C1 segment of cervical spinal cord (tissue), 14 donors: Measurements from ENCODE around the gene BTBD1.
"Not testable (repeated sequence)": the region's sequence is repeated elsewhere in the genome, so short reads cannot be mapped to it uniquely, and the experiment has no call there.

Source experiments
- DNase-seq, 14 donors: peaks; one replicate each; lab custom pipeline; 2025; lab: John Stamatoyannopoulos, UW

Gene BTBD1

GRCh38 chr15:83094583-83094982 is 27.5 kb upstream of the BTBD1 start:
- no peak for DNase-seq

GRCh38 chr15:83092309-83092976 is 25.4 kb upstream of the BTBD1 start:
- DNase-seq = peak in 4 of 14 donors; percentile 6 to 31 (median 25)

DNA sequence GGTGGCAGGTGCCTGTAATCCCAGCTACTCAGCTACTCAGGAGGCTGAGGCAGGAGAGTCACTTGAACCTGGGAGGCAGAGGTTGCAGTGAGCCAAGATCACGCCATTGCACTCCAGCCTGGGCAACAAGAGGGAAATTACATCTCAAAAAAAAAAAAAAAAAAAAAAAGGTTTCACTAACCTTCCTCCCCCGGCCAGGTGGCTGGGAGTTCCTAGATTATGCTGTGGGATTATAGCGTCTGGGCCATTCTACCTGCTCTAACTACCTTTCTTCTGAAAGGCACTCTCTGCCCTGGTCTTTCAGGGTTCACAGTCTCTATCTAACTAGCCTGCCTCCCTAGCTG is 24.9 kb upstream of the BTBD1 start:
- not testable (repeated sequence) for DNase-seq

GRCh38 chr15:83090465-83090864 is 23.4 kb upstream of the BTBD1 start:
- no peak for DNase-seq

GRCh38 chr15:83088876-83089275 is 21.8 kb upstream of the BTBD1 start:
- DNase-seq = no peak

GRCh38 chr15:83087576-83087975 is 20.5 kb upstream of the BTBD1 start:
- DNase-seq = no peak

DNA sequence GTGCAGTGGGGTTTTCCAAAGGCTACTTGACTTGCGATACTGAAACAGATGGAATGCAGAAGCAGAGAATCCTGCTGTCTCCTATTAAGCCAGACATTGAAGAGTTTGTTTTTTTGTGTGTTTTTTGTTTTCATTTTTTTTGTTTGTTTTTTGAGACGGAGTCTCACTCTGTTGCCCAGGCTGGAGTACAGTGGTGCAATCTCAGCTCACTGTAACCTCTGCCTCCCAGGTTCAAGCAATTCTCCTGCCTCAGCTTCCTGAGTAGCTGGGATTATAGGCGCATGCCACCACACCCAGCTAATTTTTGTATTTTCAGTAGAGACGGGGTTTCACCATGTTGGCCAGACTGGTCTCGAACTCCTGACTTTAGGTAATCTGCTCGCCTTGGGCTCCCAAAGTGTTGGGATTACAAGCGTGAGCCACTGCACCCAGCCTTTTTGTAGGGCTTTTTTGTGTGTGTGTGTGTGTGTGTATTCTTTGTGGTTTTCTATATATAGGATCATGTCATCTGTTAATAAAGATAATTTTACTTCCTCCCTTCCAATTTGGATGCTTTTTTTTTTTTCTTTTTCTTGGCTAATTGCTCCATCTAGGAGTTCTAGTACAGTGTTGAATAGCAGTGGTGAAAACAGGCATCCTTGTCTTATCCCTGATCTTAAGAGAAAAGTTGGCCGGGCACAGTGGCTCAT is 19.0 kb upstream of the BTBD1 start:
- not testable (repeated sequence) for DNase-seq

GRCh38 chr15:83085461-83085860 is 18.4 kb upstream of the BTBD1 start:
- DNase-seq = not testable (repeated sequence)

GRCh38 chr15:83082730-83083386 is 15.8 kb upstream of the BTBD1 start:
- DNase-seq = no peak

DNA sequence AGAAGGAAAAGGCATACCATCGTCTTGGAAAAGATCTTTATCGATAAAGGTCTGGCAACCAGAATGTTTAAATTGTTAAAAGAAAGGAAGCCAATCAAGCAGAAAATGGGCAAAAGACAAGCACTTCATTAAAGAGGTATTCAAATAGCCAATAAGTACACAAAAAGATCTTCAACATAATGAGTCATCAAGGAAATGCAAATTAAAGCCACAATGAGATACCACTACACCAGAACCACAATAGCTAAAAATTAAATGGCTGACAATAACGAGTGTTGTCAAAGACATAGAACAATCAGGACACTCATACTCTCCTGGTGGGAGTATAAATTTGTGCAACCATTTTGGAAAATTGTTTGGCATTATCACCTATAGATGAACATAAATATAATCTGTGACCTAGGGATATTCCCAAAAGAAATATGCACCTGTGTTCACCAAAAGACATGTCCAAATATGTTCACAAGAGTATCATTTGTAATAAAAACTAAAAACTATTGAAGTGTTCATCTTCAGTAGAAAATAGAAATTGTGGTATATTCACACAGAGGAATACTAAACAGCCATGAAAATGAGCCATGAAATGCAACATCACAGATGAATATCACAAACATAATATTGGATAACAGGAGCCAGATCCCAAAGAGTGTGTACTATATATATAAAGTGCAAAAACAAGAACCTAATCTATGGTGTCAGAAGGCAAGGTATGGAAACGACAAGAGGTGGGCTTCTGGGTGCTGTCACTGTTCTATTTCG is 14.4 kb upstream of the BTBD1 start:
- DNase-seq = no peak

DNA sequence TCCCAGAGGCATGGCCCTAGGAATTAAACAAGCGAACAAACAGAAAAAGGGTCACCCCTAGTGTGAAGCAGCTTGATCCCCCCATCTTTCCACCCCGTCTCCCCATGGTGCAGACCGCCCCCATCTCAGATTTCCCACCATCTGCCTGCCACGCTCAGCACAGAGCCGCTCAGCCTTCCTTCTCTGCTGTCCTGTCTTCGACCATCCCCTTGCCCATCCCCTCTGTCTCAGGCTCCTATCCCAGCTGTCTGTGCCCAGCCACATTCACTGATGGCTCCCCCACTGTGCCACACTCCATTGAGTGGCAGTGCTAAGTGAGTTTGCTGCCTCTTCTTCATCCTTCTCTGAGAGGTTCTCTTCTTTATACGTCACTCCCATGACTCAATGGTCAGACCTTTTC is 11.7 kb upstream of the BTBD1 start:
- DNase-seq = no peak

GRCh38 chr15:83077491-83078230 is 10.6 kb upstream of the BTBD1 start:
- no peak for DNase-seq

DNA sequence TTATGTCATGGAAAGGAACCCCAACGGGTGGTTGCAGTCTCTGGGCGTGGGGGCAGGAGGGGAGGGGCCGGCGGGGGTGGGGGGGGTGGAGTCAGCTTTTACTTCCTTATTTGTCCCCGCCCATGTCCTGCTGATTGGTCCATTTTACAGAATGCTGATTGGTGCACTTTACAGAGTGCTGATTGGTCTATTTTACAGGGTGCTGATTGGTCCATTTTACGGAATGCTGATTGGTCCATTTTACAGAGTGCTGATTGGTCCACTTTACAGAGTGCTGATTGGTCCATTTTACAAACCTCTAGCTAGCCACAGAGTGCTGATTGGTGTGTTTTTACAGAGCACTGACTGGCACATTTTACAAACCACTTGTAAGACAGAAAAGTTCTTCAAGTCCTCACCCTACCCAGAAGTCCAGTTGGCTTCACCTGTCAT is 2.2 kb upstream of the BTBD1 start:
- not testable (repeated sequence) for DNase-seq

- DNase-seq = no peak
These were observed 1.0 kb upstream of the BTBD1 start for GRCh38 chr15:83068054-83068453.

GRCh38 chr15:83067638-83067962 is 548 bp upstream of the BTBD1 start:
- peak in 1 of 14 donors; percentile 30 for DNase-seq

DNA sequence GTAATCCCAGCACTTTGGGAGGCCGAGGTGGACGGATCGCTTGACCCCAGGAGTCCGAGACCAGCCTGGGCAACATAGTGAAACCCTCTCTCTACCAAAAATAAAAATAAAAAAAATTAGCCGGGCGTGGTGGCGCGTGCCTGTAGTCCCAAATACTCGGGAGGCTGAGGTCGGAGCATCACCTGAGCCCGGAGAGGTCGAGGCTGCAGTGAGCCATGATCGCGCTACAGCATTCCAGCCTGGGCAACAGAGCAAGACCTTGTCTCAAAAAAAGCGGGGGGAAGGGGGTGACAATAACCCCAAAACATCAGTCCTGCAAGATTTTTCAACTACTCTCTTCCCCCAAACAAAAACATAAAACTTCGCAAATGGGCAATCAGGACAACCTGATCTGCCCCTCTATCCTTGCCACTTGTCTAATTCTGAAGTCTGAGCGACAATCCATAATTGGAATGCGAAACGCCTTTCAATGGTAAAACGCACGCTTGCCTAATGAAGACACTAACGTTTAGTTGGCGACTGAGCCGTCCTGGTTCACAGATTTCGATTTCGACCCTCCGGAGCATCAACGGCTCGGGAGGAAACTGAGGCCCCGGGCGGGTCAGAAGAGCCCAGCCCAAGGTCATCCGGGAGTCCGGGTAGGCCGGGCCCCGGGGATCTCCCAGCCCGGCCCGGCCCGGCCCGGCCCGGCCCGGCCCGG is 868 bp downstream of the BTBD1 start:
- DNase-seq = peak in 4 of 14 donors; percentile 10 to 54 (median 40)

- no peak for DNase-seq
These were observed 1.6 kb downstream of the BTBD1 start for GRCh38 chr15:83065431-83065830.

DNA sequence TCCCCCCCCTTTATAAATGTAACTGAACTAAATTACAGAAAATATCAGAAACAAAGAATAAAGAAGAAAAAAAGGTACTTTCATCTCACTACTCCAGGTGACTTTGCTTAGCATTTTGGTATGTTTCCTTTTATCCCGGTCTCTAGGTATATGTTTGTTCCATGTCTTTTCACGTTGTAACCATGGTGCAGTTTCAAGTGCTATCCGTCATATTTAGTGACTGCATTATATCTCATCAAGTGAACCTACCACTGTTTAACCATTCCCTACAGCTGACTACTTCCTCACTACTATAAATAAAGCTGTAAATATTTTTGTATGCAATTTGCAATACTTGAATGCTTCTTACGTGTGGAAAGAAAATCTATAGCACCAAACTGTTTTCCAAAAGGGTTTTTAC is 2.2 kb downstream of the BTBD1 start:
- DNase-seq = no peak

DNA sequence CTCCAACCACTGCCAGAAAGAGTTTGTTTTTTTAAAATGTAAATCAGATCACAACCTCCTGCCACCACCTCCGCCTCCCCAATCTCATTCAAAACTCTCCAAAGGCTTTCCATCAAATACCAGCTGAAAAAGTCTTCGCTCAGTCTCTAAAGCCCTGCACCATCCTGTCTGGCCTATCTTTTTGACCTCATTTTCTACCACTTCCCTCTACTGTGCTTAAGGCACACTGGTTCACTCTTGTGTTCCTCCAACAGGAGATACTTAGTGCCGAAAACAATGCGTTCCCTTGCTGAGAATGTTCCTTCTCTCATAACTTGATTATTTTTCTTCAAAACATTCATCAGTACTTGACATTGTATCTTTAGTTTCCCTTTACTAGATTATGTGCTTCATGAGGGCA is 3.5 kb downstream of the BTBD1 start:
- no peak for DNase-seq

GRCh38 chr15:83062768-83063180 is 4.3 kb downstream of the BTBD1 start:
- peak in 1 of 14 donors; percentile 3 for DNase-seq

- no peak for DNase-seq
These were observed 5.4 kb downstream of the BTBD1 start for GRCh38 chr15:83061680-83062079.
